SK-N-SH (cell line): ENCODE measurements around the gene SPEF2. TPM values are rescaled to one million over a fixed set of nuclear protein-coding genes. Genes with fewer than 3 reads are reported as not detected.

Experiments used
- CTCF ChIA-PET: fragments of 300-600, 350-600 bp; formaldehyde crosslinking; extraction: SDS; loops from one replicate; lab custom pipeline; 2021; lab: Yijun Ruan, JAX
- POLR2A ChIA-PET: fragments of 350-600 bp; sonication (Branson Sonifier 250); formaldehyde crosslinking; extraction: SDS; loops from one replicate; lab custom pipeline; 2020; ENCODE audit warnings: antibody characterized with exemption, inconsistent platforms; lab: Yijun Ruan, JAX
- DNase-seq: peaks from one replicate; pipeline ENCODE4 v3.0.0; 2012
- H2AFZ ChIP-seq: fragments of 200-600 bp; sonication (generic); 2 replicates; pipeline ENCODE4 v1.8.1; 2016; ENCODE audit warnings: antibody characterized with exemption, mild to moderate bottlenecking, low read depth
- H3F3A ChIP-seq: fragments of 200-600 bp; sonication (generic); replicated peaks from 2 replicates; pipeline ENCODE3; 2016; ENCODE audit warnings: antibody characterized with exemption, mild to moderate bottlenecking; ENCODE audit not compliant: insufficient read depth
- H3K27ac ChIP-seq, 2 experiments: fragments of 200-500 bp in 1 of 2; fragments of 200-600 bp in 1 of 2; sonication (Bioruptor generic) in 1 of 2; sonication (generic), shearing (Covaris generic) in 1 of 2; 2 replicates each; pipeline versions ENCODE4 v1.5.1 to v1.6.1; 2014 to 2016; ENCODE audit warnings: low read depth in 2 of 2, inconsistent platforms in 1 of 2, low read length in 1 of 2, mild to moderate bottlenecking in 1 of 2, mixed read lengths in 1 of 2
- H3K27me3 ChIP-seq: fragments of 200-600 bp; sonication (generic), shearing (Covaris generic); 2 replicates; pipeline ENCODE4 v1.6.1; 2016; ENCODE audit warnings: mixed run types; ENCODE audit not compliant: insufficient read depth
- H3K36me3 ChIP-seq, 2 experiments: fragments of 200-500 bp in 1 of 2; fragments of 200-600 bp in 1 of 2; sonication (Bioruptor generic) in 1 of 2; sonication (generic) in 1 of 2; replicated peaks in 1 of 2; 2 replicates each; pipeline versions ENCODE3 to v1.5.1; 2014 to 2016; ENCODE audit warnings: low read length in 1 of 2, mild to moderate bottlenecking in 1 of 2; ENCODE audit not compliant: insufficient read depth in 2 of 2, control insufficient read depth in 1 of 2
- H3K4me1 ChIP-seq, 2 experiments: fragments of 200-500 bp in 1 of 2; fragments of 200-600 bp in 1 of 2; sonication (Bioruptor generic) in 1 of 2; sonication (generic), shearing (Covaris generic) in 1 of 2; 2 replicates each; pipeline versions ENCODE4 v1.5.1 to v1.6.1; 2014 to 2016; ENCODE audit warnings: low read depth in 1 of 2, low read length in 1 of 2, mixed run types in 1 of 2; ENCODE audit not compliant: insufficient read depth in 2 of 2, control insufficient read depth in 1 of 2
- H3K4me2 ChIP-seq: fragments of 200-600 bp; sonication (generic), shearing (Covaris generic); 2 replicates; pipeline ENCODE4 v1.6.1; 2017; ENCODE audit warnings: mixed run types
- H3K4me3 ChIP-seq, 2 experiments: fragments of 200-500 bp in 1 of 2; fragments of 200-600 bp in 1 of 2; sonication (Bioruptor generic) in 1 of 2; sonication (generic), shearing (Covaris generic) in 1 of 2; 2 replicates each; pipeline versions ENCODE4 v1.5.1 to v1.8.1; 2014 to 2016; ENCODE audit warnings: low read depth in 2 of 2, inconsistent platforms in 1 of 2, low read length in 1 of 2, mild to moderate bottlenecking in 1 of 2, mixed read lengths in 1 of 2, moderate library complexity in 1 of 2
- H3K79me2 ChIP-seq: fragments of 200-600 bp; sonication (generic); 2 replicates; pipeline ENCODE4 v1.8.1; 2017; ENCODE audit warnings: mild to moderate bottlenecking; ENCODE audit not compliant: insufficient read depth
- H3K9ac ChIP-seq: fragments of 200-600 bp; sonication (generic); 2 replicates; pipeline ENCODE4 v1.6.1; 2017; ENCODE audit warnings: mixed run types
- H3K9me2 ChIP-seq: fragments of 200-600 bp; sonication (generic); 2 replicates; pipeline ENCODE4 v1.6.1; 2017; ENCODE audit warnings: mixed run types
- H3K9me3 ChIP-seq: fragments of 200-600 bp; sonication (generic); 2 replicates; pipeline ENCODE4 v1.6.1; 2017; ENCODE audit warnings: mixed run types, mild to moderate bottlenecking, moderate library complexity
- H4K20me1 ChIP-seq: fragments of 200-600 bp; sonication (generic); 2 replicates; pipeline ENCODE4 v1.6.1; 2017; ENCODE audit warnings: mild to moderate bottlenecking, mixed run types; ENCODE audit not compliant: insufficient read depth
- CHD2 ChIP-seq: fragments of 150-350 bp; IDR thresholded peaks from 2 replicates; pipeline ENCODE4 v1.6.1; 2018; ENCODE audit warnings: low read length; ENCODE audit not compliant: partially characterized antibody
- EZH2phosphoT487 ChIP-seq: fragments of 200-600 bp; sonication (generic); IDR thresholded peaks from 2 replicates; pipeline ENCODE4 v1.6.1; 2017; ENCODE audit warnings: low read depth, mixed run types, mild to moderate bottlenecking, antibody characterized with exemption, moderate library complexity, borderline replicate concordance
- FOSL2 ChIP-seq: IDR thresholded peaks from 2 replicates; pipeline ENCODE4 v1.4.0; 2012; ENCODE audit warnings: low read depth, mild to moderate bottlenecking, moderate library complexity, borderline replicate concordance
- FOXJ3 ChIP-seq: sonication (generic); formaldehyde crosslinking; IDR thresholded peaks from 2 replicates; pipeline ENCODE4 v1.5.1; 2020; ENCODE audit warnings: mild to moderate bottlenecking, missing genetic modification reagents
- GABPA ChIP-seq: IDR thresholded peaks from 2 replicates; pipeline ENCODE4 v1.4.0; 2012; ENCODE audit warnings: low read depth, mild to moderate bottlenecking
- MEF2A ChIP-seq: IDR thresholded peaks from 2 replicates; pipeline ENCODE4 v1.4.0; 2012; ENCODE audit warnings: low read depth, borderline replicate concordance
- MXI1 ChIP-seq: IDR thresholded peaks from 2 replicates; pipeline ENCODE4 v1.6.1; 2012; ENCODE audit warnings: mild to moderate bottlenecking, low read depth, low read length, improper control_type of control experiment
- NFIC ChIP-seq: IDR thresholded peaks from 2 replicates; pipeline ENCODE4 v1.4.0; 2012; ENCODE audit warnings: borderline replicate concordance
- NRF1 ChIP-seq: IDR thresholded peaks from 2 replicates; pipeline ENCODE4 v1.6.1; 2012; ENCODE audit warnings: low read depth, mild to moderate bottlenecking, low read length
- PBX3 ChIP-seq: IDR thresholded peaks from 2 replicates; pipeline ENCODE4; 2012
- RAD21 ChIP-seq: IDR thresholded peaks from 2 replicates; pipeline ENCODE4 v1.6.1; 2012; ENCODE audit warnings: mild to moderate bottlenecking, low read length
- RCOR1 ChIP-seq: fragments of 150-350 bp; IDR thresholded peaks from 2 replicates; pipeline ENCODE4 v1.6.1; 2017; ENCODE audit warnings: antibody characterized with exemption, low read length
- RFX5 ChIP-seq: IDR thresholded peaks from 2 replicates; pipeline ENCODE4 v1.6.1; 2012; ENCODE audit warnings: mild to moderate bottlenecking, improper control_type of control experiment, low read length
- RXRA ChIP-seq: IDR thresholded peaks from 2 replicates; pipeline ENCODE4 v1.4.0; 2012; ENCODE audit warnings: low read depth, mild to moderate bottlenecking, borderline replicate concordance
- SIN3A ChIP-seq: IDR thresholded peaks from 2 replicates; pipeline ENCODE4 v1.6.1; 2012; ENCODE audit warnings: low read depth, mild to moderate bottlenecking, low read length, moderate library complexity, borderline replicate concordance
- SMC3 ChIP-seq: IDR thresholded peaks from 2 replicates; pipeline ENCODE4 v1.6.1; 2012; ENCODE audit warnings: low read depth, low read length, improper control_type of control experiment
- TCF12 ChIP-seq: IDR thresholded peaks from 2 replicates; pipeline ENCODE4 v1.4.0; 2012
- YY1 ChIP-seq: IDR thresholded peaks from 2 replicates; pipeline ENCODE4 v1.4.0; 2012; ENCODE audit warnings: low read depth, mild to moderate bottlenecking
- WGBS: methylation state at CpG from one replicate; pipeline ENCODE4 v1.1.6; 2017; ENCODE audit warnings: low lambda C conversion rate; 5-methylcytosine and 5-hydroxymethylcytosine counted together
- polyA plus RNA-seq, 3 experiments: library from polyadenylated mRNA; depleted of rRNA; stranded (reverse); fragments of >200 nt; gene quantifications; 2 replicates each; pipeline ENCODE4 v1.2.3, GENCODE V29; 2012
- TF ChIP-seq, protein P1 (sequence below): IDR thresholded peaks from 2 replicates; pipeline ENCODE4 v1.6.1; 2012; ENCODE audit warnings: mild to moderate bottlenecking, low read depth, low read length, moderate library complexity
- TF ChIP-seq, protein P2 (sequence below): fragments of 200-600 bp; sonication (generic); IDR thresholded peaks from 2 replicates; pipeline ENCODE4 v1.6.1; 2017; ENCODE audit warnings: antibody characterized with exemption, mild to moderate bottlenecking, moderate library complexity

Gene SPEF2, protein sequence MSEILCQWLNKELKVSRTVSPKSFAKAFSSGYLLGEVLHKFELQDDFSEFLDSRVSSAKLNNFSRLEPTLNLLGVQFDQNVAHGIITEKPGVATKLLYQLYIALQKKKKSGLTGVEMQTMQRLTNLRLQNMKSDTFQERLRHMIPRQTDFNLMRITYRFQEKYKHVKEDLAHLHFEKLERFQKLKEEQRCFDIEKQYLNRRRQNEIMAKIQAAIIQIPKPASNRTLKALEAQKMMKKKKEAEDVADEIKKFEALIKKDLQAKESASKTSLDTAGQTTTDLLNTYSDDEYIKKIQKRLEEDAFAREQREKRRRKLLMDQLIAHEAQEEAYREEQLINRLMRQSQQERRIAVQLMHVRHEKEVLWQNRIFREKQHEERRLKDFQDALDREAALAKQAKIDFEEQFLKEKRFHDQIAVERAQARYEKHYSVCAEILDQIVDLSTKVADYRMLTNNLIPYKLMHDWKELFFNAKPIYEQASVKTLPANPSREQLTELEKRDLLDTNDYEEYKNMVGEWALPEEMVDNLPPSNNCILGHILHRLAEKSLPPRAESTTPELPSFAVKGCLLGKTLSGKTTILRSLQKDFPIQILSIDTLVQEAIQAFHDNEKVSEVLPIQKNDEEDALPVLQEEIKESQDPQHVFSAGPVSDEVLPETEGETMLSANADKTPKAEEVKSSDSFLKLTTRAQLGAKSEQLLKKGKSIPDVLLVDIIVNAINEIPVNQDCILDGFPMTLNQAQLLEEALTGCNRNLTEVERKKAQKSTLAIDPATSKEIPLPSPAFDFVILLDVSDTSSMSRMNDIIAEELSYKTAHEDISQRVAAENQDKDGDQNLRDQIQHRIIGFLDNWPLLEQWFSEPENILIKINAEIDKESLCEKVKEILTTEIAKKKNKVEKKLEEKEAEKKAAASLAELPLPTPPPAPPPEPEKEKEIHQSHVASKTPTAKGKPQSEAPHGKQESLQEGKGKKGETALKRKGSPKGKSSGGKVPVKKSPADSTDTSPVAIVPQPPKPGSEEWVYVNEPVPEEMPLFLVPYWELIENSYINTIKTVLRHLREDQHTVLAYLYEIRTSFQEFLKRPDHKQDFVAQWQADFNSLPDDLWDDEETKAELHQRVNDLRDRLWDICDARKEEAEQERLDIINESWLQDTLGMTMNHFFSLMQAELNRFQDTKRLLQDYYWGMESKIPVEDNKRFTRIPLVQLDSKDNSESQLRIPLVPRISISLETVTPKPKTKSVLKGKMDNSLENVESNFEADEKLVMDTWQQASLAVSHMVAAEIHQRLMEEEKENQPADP (N-terminal part only)
- 1.6 and 2.6 TPM in 2 replicates for polyA plus RNA-seq (2012; rRNA removed)
- polyA plus RNA-seq (2012; cell fraction: cytosol; rRNA removed) = 1.4 and 1.7 TPM in 2 replicates
- 3.8 and 8.5 TPM in 2 replicates for polyA plus RNA-seq (2012; cell fraction: nucleus; rRNA removed)

DNA sequence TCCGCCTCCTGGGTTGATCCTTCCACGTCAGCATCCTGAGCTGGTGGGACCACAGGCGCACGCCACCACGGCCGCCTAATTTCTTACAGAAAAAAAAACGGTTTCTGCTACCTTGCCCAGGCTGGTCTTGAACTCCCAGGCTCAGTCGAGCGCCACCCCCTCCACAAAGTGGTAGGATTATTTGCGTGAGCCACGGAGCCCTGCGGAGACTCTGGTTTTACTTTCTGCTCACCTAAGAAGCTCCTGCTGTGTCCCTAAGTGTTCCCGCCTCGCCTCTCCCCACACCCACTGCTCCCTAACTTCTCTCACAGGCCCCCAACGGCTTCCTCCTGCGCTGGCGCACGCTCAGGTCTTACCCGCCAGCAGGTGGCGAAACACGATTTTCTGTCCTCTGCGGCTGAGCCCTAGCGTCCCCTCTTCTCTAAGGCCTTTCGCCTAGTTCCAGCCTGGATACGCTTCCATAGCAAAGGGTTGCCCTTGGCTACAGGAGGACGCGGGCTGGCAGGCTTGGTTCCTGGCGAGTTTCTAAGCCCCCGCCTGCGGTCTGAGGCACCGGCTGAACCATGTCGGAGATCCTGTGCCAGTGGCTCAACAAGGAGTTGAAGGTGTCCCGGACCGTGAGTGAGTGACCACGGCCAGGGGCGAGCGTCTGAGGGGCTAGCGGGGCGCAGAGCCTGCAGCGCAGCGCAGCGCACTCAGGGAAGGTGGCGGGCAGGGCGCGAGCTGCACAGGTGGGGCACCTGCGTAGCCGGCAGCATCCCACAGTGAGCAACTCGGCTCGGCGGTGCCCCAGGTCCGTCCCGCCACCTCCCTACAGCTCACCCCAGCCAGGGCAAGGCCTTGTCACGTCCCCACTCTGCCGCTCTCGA, at the start of gene SPEF2:
SPEF2 (plus strand) TSS at position 429 of the 869 bp plus-strand sequence; CDS start at position 564, 135 bp downstream.
- Histone ChIP-seq H3K9me2 (0 out of 2 replicates have a peak, but pooled peaks cover 4% of the 10 kb centered on the region), H3K4me1 (peaks cover 0 to 7% of the 10 kb centered on the region in 2 experiments; a peak in 2 of 4 replicates), H3K79me2 (no peaks in the 10 kb centered on the region), H3K4me3 (peak within 1 kb of the TSS; percentile 81 to 90), H4K20me1 (no peaks in the 10 kb centered on the region), H3K9me3 (no peaks in the 10 kb centered on the region), H3K9ac (peak within 1 kb of the TSS; percentile 68), H3F3A (peaks cover 4% of the 10 kb centered on the region), H3K27me3 (no peaks in the 10 kb centered on the region), H3K27ac (peak within 1 kb of the TSS in 1 of 2 experiments; percentile 2; a peak in 1 of 4 replicates), H3K4me2 (peak within 1 kb of the TSS; percentile 81), H2AFZ (peak within 1 kb of the TSS; percentile 91), H3K36me3 (no peaks in the 10 kb centered on the region)
- ChIA-PET CTCF (interaction anchor here (0.6 to 5.2 kb wide), 14 partner anchors 8 to 556 kb away, joined by 3 to 41 read pairs (median 3); no protein-coding TSS in a partner anchor), POLR2A (interaction anchor here (0.6 kb wide), 1 partner anchor 255 kb away, joined by 3 read pairs; no protein-coding TSS in a partner anchor)
- DNase-seq = peak; percentile 87
- 7% methylated on average over 33 of the region's 55 CpGs for WGBS
- TF ChIP-seq, protein P1, sequence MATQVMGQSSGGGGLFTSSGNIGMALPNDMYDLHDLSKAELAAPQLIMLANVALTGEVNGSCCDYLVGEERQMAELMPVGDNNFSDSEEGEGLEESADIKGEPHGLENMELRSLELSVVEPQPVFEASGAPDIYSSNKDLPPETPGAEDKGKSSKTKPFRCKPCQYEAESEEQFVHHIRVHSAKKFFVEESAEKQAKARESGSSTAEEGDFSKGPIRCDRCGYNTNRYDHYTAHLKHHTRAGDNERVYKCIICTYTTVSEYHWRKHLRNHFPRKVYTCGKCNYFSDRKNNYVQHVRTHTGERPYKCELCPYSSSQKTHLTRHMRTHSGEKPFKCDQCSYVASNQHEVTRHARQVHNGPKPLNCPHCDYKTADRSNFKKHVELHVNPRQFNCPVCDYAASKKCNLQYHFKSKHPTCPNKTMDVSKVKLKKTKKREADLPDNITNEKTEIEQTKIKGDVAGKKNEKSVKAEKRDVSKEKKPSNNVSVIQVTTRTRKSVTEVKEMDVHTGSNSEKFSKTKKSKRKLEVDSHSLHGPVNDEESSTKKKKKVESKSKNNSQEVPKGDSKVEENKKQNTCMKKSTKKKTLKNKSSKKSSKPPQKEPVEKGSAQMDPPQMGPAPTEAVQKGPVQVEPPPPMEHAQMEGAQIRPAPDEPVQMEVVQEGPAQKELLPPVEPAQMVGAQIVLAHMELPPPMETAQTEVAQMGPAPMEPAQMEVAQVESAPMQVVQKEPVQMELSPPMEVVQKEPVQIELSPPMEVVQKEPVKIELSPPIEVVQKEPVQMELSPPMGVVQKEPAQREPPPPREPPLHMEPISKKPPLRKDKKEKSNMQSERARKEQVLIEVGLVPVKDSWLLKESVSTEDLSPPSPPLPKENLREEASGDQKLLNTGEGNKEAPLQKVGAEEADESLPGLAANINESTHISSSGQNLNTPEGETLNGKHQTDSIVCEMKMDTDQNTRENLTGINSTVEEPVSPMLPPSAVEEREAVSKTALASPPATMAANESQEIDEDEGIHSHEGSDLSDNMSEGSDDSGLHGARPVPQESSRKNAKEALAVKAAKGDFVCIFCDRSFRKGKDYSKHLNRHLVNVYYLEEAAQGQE = no peak
- no peak for TF ChIP-seq TCF12
- TF ChIP-seq EZH2phosphoT487 = no peak
- TF ChIP-seq RXRA = no peak
- peak; percentile 47; the same call in 1 of the 2 replicates for TF ChIP-seq RCOR1
- TF ChIP-seq YY1 = no peak; the same call in 1 of the 2 replicates
- TF ChIP-seq MEF2A = no peak
- peak; percentile 66 for TF ChIP-seq RAD21
- no peak; the same call in 1 of the 2 replicates for TF ChIP-seq NFIC
- TF ChIP-seq SMC3 = peak; percentile 76
- peak; percentile 91 for TF ChIP-seq MXI1
- TF ChIP-seq, protein P2, sequence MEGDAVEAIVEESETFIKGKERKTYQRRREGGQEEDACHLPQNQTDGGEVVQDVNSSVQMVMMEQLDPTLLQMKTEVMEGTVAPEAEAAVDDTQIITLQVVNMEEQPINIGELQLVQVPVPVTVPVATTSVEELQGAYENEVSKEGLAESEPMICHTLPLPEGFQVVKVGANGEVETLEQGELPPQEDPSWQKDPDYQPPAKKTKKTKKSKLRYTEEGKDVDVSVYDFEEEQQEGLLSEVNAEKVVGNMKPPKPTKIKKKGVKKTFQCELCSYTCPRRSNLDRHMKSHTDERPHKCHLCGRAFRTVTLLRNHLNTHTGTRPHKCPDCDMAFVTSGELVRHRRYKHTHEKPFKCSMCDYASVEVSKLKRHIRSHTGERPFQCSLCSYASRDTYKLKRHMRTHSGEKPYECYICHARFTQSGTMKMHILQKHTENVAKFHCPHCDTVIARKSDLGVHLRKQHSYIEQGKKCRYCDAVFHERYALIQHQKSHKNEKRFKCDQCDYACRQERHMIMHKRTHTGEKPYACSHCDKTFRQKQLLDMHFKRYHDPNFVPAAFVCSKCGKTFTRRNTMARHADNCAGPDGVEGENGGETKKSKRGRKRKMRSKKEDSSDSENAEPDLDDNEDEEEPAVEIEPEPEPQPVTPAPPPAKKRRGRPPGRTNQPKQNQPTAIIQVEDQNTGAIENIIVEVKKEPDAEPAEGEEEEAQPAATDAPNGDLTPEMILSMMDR = peak; percentile 85
- no peak for TF ChIP-seq RFX5
- TF ChIP-seq GABPA = no peak
- TF ChIP-seq PBX3 = no peak
- peak; percentile 83; the same call in 1 of the 2 replicates for TF ChIP-seq SIN3A
- TF ChIP-seq FOXJ3 = no peak
- TF ChIP-seq NRF1 = peak; percentile 48
- peak; percentile 72 for TF ChIP-seq CHD2
- no peak for TF ChIP-seq FOSL2
